Keratinocyte (primary cell): ENCODE measurements around the gene REPS2. TPM values are rescaled to one million over a fixed set of nuclear protein-coding genes. Genes with fewer than 3 reads are reported as not detected.

ENCODE experiments used
- DNase-seq: peaks from one replicate; pipeline ENCODE4 v3.0.0-alpha.2; 2011; ENCODE audit warnings: low read depth, missing footprints, low spot score
- FAIRE-seq: peaks from 2 replicates; lab custom pipeline; 2011; peaks lifted over from hg19 to GRCh38; lab: Jason Lieb, UNC
- H2AFZ ChIP-seq: 2 replicates; pipeline ENCODE4 v1.6.0; 2012; ENCODE audit warnings: low read length, control low read depth, inconsistent platforms; ENCODE audit not compliant: control insufficient read depth
- H3K27ac ChIP-seq: 2 replicates; pipeline ENCODE4 v1.5.1; 2011; ENCODE audit warnings: low read length; ENCODE audit not compliant: control insufficient read depth, insufficient read depth
- H3K27me3 ChIP-seq: 3 replicates; pipeline ENCODE4 v1.6.0; 2011; ENCODE audit warnings: low read length; ENCODE audit not compliant: control insufficient read depth, insufficient read depth; ENCODE audit errors: extremely low read depth
- H3K36me3 ChIP-seq, 2 experiments: 2 replicates in 1 of 2; 3 replicates in 1 of 2; pipeline ENCODE4 v1.5.1; 2011; ENCODE audit warnings: low read length in 2 of 2, mild to moderate bottlenecking in 1 of 2; ENCODE audit not compliant: control insufficient read depth in 2 of 2, insufficient read depth in 2 of 2; ENCODE audit errors: extremely low read depth in 1 of 2
- H3K4me1 ChIP-seq: 3 replicates; pipeline ENCODE4 v1.5.1; 2011; ENCODE audit warnings: low read length; ENCODE audit not compliant: control insufficient read depth, insufficient read depth; ENCODE audit errors: extremely low read depth
- H3K4me2 ChIP-seq: 3 replicates; pipeline ENCODE4 v1.6.0; 2011; ENCODE audit warnings: low read depth, low read length; ENCODE audit not compliant: control insufficient read depth, insufficient read depth; ENCODE audit errors: extremely low read depth
- H3K4me3 ChIP-seq, 3 experiments: fragments of 200-600 bp in 1 of 3; sonication (generic) in 1 of 3; 2 replicates in 2 of 3; 3 replicates in 1 of 3; pipeline ENCODE4 v1.5.1; 2011 to 2016; ENCODE audit warnings: low read length in 3 of 3, mild to moderate bottlenecking in 3 of 3, control low read depth in 2 of 3, inconsistent platforms in 1 of 3, low read depth in 1 of 3, mixed read lengths in 1 of 3, mixed run types in 1 of 3, moderate library complexity in 1 of 3; ENCODE audit not compliant: control insufficient read depth in 2 of 3, insufficient read depth in 2 of 3; ENCODE audit errors: extremely low read depth in 1 of 3
- H3K79me2 ChIP-seq: 2 replicates; pipeline ENCODE4 v1.6.0; 2012; ENCODE audit warnings: low read length; ENCODE audit not compliant: control insufficient read depth, insufficient read depth
- H3K9ac ChIP-seq: 3 replicates; pipeline ENCODE4 v1.6.0; 2011; ENCODE audit warnings: low read length; ENCODE audit not compliant: control insufficient read depth, insufficient read depth; ENCODE audit errors: extremely low read depth
- H3K9me1 ChIP-seq: 3 replicates; pipeline ENCODE4 v1.6.0; 2011; ENCODE audit warnings: low read length; ENCODE audit not compliant: control insufficient read depth, insufficient read depth; ENCODE audit errors: extremely low read depth
- H3K9me3 ChIP-seq: 2 replicates; pipeline ENCODE4 v1.5.1; 2012; ENCODE audit warnings: low read depth, low read length; ENCODE audit not compliant: control insufficient read depth
- H4K20me1 ChIP-seq: 3 replicates; pipeline ENCODE4 v1.6.0; 2011; ENCODE audit warnings: low read length; ENCODE audit not compliant: control insufficient read depth, insufficient read depth; ENCODE audit errors: extremely low read depth
- EZH2 ChIP-seq: IDR thresholded peaks from one replicate; pipeline ENCODE4 v1.6.1; 2012; ENCODE audit warnings: inconsistent platforms, mild to moderate bottlenecking, low read length, moderate library complexity
- dilution Hi-C: fragments of 300-500 bp; cut with MboI; formaldehyde crosslinking; loops from one replicate; pipeline ENCODE4 v1.7.0; 2020; ENCODE audit warnings: low sequenced_read_pairs; ENCODE audit not compliant: extremely low pct_ligation_motif_present
- polyA plus RNA-seq, 5 experiments: library from polyadenylated mRNA; depleted of rRNA in 3 of 5; stranded (reverse) in 3 of 5; stranded (forward) in 1 of 5; unstranded in 1 of 5; fragments of >200 nt; gene quantifications; 1 replicate in 1 of 5; 2 replicates in 3 of 5; 3 replicates in 1 of 5; pipeline versions ENCODE4 v1.2.1 to v1.2.3, GENCODE V29; 2011 to 2012; ENCODE audit warnings: missing spikeins in 2 of 5, low read depth in 1 of 5, low replicate concordance in 1 of 5
- TF ChIP-seq, protein P1 (sequence below), 3 experiments: IDR thresholded peaks in 1 of 3; conservative IDR thresholded peaks in 1 of 3; optimal IDR thresholded peaks in 1 of 3; 2 replicates in 2 of 3; 3 replicates in 1 of 3; pipeline versions ENCODE3 to v1.5.1; 2011; ENCODE audit warnings: low read length in 3 of 3, mild to moderate bottlenecking in 3 of 3, moderate library complexity in 2 of 3, control low read depth in 1 of 3, inconsistent platforms in 1 of 3; ENCODE audit not compliant: insufficient read depth in 2 of 3; ENCODE audit errors: extremely low read depth in 1 of 3

Gene REPS2
- polyA plus RNA-seq, 1 donor (not counting 4 experiments of a cell fraction or from before 2014, with no cell fraction given) = 2.4 TPM

DNA sequence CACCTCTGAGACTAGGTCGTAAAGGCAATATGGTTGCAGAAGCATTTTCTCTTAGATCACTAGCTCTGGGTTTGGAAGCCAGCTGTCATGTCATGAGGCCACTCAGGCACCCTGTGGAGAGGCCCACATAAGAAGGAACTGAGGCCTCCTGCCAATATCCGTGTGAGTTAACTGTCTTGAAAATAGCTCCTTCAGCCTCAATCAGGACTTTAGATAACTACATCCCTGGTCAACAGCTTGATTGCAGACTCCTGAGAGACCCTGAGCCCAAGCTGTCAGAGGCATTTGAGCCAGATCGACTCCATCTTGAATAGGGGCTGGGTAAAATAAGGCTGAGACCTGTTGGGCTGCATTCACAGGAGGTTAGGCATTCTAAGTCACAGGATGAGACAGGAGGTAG lies 15.1 kb upstream of the REPS2 start:
- no peak overlapping the region for H3K4me3 ChIP-seq
- FAIRE-seq = no peak
- dilution Hi-C loops = no loop called here

DNA sequence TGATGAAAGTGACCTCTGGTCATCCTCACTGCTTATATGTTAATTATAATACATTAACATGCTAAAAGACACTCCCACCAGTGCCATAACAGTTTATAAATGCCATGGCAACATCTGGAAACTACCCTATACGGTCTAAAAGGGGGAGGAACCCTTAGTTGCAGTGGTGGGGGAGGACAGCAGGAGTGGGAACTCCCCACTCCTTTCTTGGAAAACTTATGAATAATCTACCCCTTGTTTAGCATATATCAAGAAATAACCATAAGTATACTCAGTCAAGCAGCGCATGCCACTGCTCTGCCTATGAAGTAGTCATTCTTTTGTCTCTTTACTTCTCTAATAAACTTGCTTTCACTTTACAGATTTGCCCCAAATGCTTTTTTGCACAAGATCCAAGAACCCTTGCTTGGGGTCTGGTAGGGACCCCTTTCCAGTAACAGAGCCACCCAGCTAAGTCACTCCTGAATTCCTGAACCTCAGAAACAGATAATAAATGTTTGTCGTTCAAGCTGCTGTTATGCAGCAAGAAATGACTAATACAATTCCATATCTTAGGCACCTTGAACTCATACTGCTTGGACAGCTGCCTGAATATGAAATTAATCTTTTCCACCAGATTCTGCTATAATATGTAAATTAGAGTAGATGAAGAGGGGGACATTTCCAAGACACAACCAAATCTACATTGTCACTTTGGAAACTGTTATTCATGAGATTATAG lies 14.4 kb upstream of the REPS2 start:
- DNase-seq = no peak
- no peaks in the 10 kb centered on the region for H3K9me1 ChIP-seq
- no peaks in the 10 kb centered on the region for H4K20me1 ChIP-seq
- dilution Hi-C loops = no loop called here
- no peaks in the 10 kb centered on the region for H3K79me2 ChIP-seq
- no peak overlapping the region for H3K27ac ChIP-seq
- no peak for TF ChIP-seq EZH2
- TF ChIP-seq, protein P1, sequence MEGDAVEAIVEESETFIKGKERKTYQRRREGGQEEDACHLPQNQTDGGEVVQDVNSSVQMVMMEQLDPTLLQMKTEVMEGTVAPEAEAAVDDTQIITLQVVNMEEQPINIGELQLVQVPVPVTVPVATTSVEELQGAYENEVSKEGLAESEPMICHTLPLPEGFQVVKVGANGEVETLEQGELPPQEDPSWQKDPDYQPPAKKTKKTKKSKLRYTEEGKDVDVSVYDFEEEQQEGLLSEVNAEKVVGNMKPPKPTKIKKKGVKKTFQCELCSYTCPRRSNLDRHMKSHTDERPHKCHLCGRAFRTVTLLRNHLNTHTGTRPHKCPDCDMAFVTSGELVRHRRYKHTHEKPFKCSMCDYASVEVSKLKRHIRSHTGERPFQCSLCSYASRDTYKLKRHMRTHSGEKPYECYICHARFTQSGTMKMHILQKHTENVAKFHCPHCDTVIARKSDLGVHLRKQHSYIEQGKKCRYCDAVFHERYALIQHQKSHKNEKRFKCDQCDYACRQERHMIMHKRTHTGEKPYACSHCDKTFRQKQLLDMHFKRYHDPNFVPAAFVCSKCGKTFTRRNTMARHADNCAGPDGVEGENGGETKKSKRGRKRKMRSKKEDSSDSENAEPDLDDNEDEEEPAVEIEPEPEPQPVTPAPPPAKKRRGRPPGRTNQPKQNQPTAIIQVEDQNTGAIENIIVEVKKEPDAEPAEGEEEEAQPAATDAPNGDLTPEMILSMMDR (optimal IDR thresholded peaks at IDR 0.05 in 1 of 3, IDR thresholded peaks at IDR 0.05 in 1 of 3, conservative IDR thresholded peaks at IDR 0.05 in 1 of 3; ENCODE audit: extremely low read depth in 1 of 3, insufficient read depth in 2 of 3, low read length in 3 of 3) = no peak
- peaks cover 4% of the 10 kb centered on the region for H3K27me3 ChIP-seq
- no peaks in the 10 kb centered on the region for H3K9me3 ChIP-seq
- H3K9ac ChIP-seq = no peak overlapping the region
- no peak for FAIRE-seq
- no peak overlapping the region for H3K4me2 ChIP-seq
- H3K4me1 ChIP-seq = no peaks in the 10 kb centered on the region
- no peak overlapping the region for H3K4me3 ChIP-seq
- H2AFZ ChIP-seq = no peak overlapping the region
- no peaks in the 10 kb centered on the region for H3K36me3 ChIP-seq

More for the DNA sequence above, 15.1 kb upstream of the REPS2 start:
- Histone ChIP-seq H3K4me2 (no peak overlapping the region), H3K9me1 (no peaks in the 10 kb centered on the region), H4K20me1 (no peaks in the 10 kb centered on the region), H3K27ac (no peak overlapping the region), H3K79me2 (no peaks in the 10 kb centered on the region), H3K9me3 (no peaks in the 10 kb centered on the region), H3K9ac (no peak overlapping the region), H3K4me1 (no peaks in the 10 kb centered on the region), H3K27me3 (no peaks in the 10 kb centered on the region), H2AFZ (no peak overlapping the region), H3K36me3 (no peaks in the 10 kb centered on the region)
- no peak for TF ChIP-seq EZH2
- TF ChIP-seq, protein P1 (optimal IDR thresholded peaks at IDR 0.05 in 1 of 3, IDR thresholded peaks at IDR 0.05 in 1 of 3, conservative IDR thresholded peaks at IDR 0.05 in 1 of 3; ENCODE audit: extremely low read depth in 1 of 3, insufficient read depth in 2 of 3, low read length in 3 of 3) = no peak
- DNase-seq = no peak
